ENCODE measurements around the gene TRIM9.
"Not testable (repeated sequence)": the region's sequence is repeated elsewhere in the genome, so short reads cannot be mapped to it uniquely, and the experiment has no call there.

TRIM9 gene

GRCh38 chr14:50943261-50943942, 151.5 kb downstream of the TRIM9 start:
- DNase-seq (ENCODE audit: low read depth in 1 of 2, low spot score in 1 of 2) = peak in 1 of 2 experiments; percentile 44
- TF ChIP-seq JUND (IDR thresholded peaks at IDR 0.05; ENCODE audit: low read depth) = no peak
- in situ Hi-C loops (cut with HindIII; ENCODE audit: low pct_unique_long_range_greater_than_20kb, low sequenced_read_pairs) = no loop called here

- DNase-seq (ENCODE audit: low read depth in 1 of 2, low spot score in 1 of 2); in situ Hi-C loops (cut with HindIII; ENCODE audit: low pct_unique_long_range_greater_than_20kb, low sequenced_read_pairs): not testable (repeated sequence)
These were observed 153.3 kb downstream of the TRIM9 start for GRCh38 chr14:50941638-50942037.

DNA sequence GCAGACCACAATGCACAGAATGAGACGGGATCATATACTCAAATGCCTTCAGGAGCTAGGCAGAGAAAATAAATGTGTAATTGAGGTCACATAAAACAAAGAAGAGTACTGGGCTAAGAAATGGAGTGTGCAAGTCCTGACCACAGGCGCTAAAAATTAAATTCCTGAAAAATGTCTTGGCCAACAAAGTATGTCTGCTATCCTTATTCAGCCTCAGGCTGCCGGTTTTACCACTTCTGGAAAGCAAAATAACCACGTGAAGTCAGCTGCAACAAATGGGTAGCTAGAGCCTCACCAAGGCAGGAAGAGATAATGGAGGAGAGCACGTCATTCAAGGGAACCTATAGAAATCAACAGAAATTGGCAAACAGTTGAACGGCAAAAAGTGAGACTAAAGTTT, 153.8 kb downstream of the TRIM9 start:
- DNase-seq (ENCODE audit: low read depth in 1 of 2, low spot score in 1 of 2) = peak in 1 of 2 experiments; percentile 62
- in situ Hi-C loops (cut with HindIII; ENCODE audit: low pct_unique_long_range_greater_than_20kb, low sequenced_read_pairs) = no loop called here
- TF ChIP-seq JUND (IDR thresholded peaks at IDR 0.05; ENCODE audit: low read depth) = no peak

- no peak for DNase-seq (ENCODE audit: low read depth in 1 of 2, low spot score in 1 of 2)
- in situ Hi-C loops (cut with HindIII; ENCODE audit: low pct_unique_long_range_greater_than_20kb, low sequenced_read_pairs) = no loop called here
- TF ChIP-seq JUND (IDR thresholded peaks at IDR 0.05; ENCODE audit: low read depth) = no peak
These were observed 157.1 kb downstream of the TRIM9 start for GRCh38 chr14:50937800-50938199.

DNA sequence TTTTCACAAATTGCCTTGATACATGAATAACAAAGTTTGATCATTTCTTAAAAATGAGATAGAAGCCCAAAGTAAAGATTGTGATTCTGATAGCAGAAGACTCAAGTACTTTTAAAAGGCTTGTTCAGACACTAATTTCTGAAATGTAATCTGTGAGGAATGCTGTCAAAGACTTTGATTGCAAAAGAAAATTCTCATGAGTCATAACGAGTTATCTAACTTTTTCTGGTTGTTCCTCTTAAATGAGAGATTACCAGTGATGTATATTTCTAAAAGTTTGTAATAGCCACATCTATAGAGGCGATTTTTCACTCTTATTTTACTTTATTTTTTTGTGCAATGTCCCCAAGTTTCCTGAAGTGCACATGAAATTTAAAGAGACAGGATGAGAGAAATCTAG, 157.6 kb downstream of the TRIM9 start:
- in situ Hi-C loops (cut with HindIII; ENCODE audit: low pct_unique_long_range_greater_than_20kb, low sequenced_read_pairs) = no loop called here
- no peak for DNase-seq (ENCODE audit: low read depth in 1 of 2, low spot score in 1 of 2)
- no peak for TF ChIP-seq JUND (IDR thresholded peaks at IDR 0.05; ENCODE audit: low read depth)

DNA sequence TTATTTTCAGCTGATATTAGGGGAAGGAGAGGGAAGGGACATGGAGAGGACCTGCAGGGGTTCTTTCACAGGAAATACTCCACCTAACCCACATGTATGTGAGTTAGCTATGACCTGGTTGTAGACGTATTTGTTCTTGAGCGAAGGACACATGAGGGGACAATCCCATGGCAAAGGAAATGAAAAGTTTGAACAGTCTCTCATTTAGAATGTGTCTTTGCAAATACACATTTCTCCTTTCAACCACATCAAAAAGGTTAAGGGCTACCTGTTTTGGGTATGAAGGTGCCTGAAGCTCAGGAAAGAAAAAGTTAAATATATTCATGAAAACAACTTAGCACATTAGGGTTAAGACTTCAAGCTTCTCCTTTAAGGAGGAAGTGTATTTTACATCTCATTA, 158.0 kb downstream of the TRIM9 start:
- in situ Hi-C loops (cut with HindIII; ENCODE audit: low pct_unique_long_range_greater_than_20kb, low sequenced_read_pairs) = no loop called here
- TF ChIP-seq JUND (IDR thresholded peaks at IDR 0.05; ENCODE audit: low read depth) = no peak
- DNase-seq (ENCODE audit: low read depth in 1 of 2, low spot score in 1 of 2) = no peak

DNA sequence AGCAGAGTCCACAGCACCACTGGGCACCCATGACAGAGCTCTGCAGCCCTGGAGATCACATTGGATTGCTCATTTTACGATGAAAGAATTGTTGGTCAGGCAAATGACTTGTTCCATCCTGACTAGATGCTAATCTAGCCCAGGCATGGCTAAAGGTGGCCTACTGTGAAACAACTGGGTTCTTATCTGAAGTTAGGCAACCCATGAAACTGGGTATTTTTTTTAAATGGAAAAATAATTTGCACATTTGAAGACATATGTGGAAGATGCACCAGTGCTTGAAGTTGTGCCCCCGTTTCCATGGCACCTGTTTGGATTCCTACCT, 158.9 kb downstream of the TRIM9 start:
- no peak for DNase-seq (ENCODE audit: low read depth in 1 of 2, low spot score in 1 of 2)

DNA sequence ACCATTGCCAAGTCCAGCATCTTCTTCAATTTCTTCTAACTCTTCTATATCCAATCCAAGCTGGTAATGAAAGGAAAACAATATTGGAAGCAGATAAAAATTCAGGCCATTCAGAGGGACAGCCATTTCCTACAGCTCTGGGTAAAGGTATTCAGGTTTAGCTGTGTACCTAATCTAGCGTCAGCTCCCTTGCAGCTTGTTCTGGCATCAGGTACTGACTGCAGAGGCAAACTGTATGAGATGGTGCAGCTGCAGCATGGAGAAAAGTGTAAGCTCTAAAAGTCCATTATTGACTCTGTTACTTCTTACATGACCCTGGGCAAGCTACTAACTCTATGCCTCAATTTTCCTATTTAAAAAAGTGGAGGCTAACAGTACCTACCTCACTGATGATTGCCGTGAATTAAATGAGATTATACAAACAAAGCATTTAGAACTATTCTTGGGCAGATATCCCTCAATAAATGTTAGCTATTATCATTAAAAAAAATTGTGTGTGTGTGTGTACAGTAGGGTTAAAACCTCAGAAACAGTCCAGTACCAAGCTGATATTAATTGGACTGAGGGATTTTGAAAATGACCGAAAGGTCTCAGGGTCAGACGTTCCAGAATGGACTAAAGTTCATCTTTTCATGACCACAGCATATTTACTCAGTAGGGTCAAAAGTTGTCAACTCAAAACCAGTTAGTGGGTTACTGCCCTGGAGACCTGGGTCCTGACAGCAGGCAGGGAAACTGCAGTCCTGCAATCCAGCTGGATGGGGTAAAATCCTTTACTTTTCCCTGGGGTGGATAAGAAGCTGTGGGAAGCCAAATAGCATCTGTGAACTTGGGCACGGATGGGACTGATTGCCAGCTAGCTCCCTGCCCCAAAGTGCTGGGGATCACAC, 159.5 kb downstream of the TRIM9 start:
- in situ Hi-C loops (cut with HindIII; ENCODE audit: low pct_unique_long_range_greater_than_20kb, low sequenced_read_pairs) = no loop called here
- no peak for DNase-seq (ENCODE audit: low read depth in 1 of 2, low spot score in 1 of 2)

More for the DNA sequence above, 158.9 kb downstream of the TRIM9 start:
- in situ Hi-C loops (cut with HindIII; ENCODE audit: low pct_unique_long_range_greater_than_20kb, low sequenced_read_pairs) = no loop called here
- TF ChIP-seq JUND (IDR thresholded peaks at IDR 0.05; ENCODE audit: low read depth) = no peak

DNA sequence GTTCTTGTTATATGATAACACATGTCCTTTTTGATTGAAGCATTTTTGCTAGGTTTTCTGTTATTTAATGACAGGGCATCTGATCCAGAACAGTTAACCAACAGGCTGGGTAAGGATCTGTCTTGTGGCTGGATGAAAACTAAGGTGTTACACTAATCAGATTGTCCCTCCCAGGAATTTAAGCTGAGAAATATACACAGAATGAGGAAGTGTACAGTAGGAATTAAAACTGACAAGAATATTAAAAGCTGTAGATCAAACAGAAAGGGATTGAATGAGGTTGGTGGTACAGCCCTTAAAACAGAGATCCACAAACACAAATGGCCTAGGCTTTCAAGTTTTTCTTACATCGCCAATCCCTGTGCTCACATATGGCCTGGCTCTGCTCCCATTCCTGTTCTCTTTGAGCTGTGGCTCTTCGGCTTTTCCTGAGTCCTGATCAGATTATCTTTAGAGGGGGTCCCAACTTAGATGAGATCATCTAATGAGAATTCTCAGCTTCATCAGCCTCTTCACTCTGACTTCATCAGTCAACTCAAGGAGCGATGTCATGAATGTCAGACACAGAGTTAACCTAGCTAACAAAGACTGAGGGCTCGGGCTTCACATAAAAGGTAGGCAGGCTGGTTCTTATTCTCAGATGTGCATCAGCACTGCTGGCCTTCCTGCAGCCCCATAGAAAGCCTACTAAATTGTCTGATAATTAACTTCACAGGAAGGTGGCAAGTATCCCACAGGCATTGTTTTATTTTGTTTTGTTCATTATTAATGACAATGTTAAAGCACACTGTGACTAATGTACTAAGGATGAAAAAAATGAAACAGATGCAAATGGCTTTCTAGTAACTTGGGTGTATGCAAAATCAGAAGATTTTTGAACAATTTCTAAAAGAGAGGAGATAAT, 162.1 kb downstream of the TRIM9 start:
- DNase-seq (ENCODE audit: low read depth in 1 of 2, low spot score in 1 of 2) = peak in 1 of 2 experiments; percentile 65
- no peak for TF ChIP-seq JUND (IDR thresholded peaks at IDR 0.05; ENCODE audit: low read depth)
- in situ Hi-C loops (cut with HindIII; ENCODE audit: low pct_unique_long_range_greater_than_20kb, low sequenced_read_pairs) = no loop called here

More for the DNA sequence above, 159.5 kb downstream of the TRIM9 start:
- no peak for TF ChIP-seq JUND (IDR thresholded peaks at IDR 0.05; ENCODE audit: low read depth)

DNA sequence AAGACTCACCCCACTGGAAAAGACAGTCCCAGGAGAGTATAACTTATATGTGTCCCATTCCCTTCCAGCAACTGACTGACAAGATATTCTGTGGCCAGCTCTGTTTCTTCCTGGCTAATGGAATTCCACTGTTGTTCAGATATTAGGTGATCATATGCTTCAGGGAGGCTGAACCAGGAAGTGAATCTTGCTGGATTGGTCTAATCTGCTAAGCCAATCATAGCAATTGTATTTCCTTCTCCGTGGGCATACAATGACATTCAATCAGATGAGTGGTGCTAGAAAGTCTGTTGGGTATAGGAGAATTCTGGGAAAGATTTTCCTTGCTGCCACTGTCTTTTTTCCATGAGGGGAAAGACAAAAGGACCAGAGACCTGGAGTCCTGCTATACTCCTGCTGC, 162.7 kb downstream of the TRIM9 start:
- in situ Hi-C loops (cut with HindIII; ENCODE audit: low pct_unique_long_range_greater_than_20kb, low sequenced_read_pairs) = no loop called here
- no peak for TF ChIP-seq JUND (IDR thresholded peaks at IDR 0.05; ENCODE audit: low read depth)
- DNase-seq (ENCODE audit: low read depth in 1 of 2, low spot score in 1 of 2) = peak in 1 of 2 experiments; percentile 59

- DNase-seq (ENCODE audit: low read depth in 1 of 2, low spot score in 1 of 2) = no peak
These were observed 163.3 kb downstream of the TRIM9 start for GRCh38 chr14:50931559-50931958.

DNA sequence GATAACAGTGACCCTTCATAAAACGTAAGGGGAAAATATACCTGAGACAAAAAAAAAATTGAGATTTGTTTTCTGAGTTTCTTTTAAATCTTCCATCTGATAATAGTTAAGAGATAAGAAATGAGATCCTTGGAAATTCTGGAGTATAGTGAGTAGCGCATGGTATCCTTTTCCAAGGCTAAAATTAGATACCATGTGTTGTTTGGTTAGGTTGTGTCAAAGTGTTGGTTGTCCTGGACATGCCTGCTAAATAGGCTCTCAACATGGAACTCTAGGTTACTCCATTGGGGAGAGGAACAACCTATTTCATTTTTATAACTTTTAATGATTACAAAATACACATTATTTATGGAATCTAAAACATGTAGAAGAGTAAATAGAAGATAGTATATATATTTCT, 165.4 kb downstream of the TRIM9 start:
- in situ Hi-C loops (cut with HindIII; ENCODE audit: low pct_unique_long_range_greater_than_20kb, low sequenced_read_pairs) = no loop called here
- TF ChIP-seq JUND (IDR thresholded peaks at IDR 0.05; ENCODE audit: low read depth) = no peak
- no peak for DNase-seq (ENCODE audit: low read depth in 1 of 2, low spot score in 1 of 2)

More at GRCh38 chr14:50931559-50931958, 163.3 kb downstream of the TRIM9 start:
- in situ Hi-C loops (cut with HindIII; ENCODE audit: low pct_unique_long_range_greater_than_20kb, low sequenced_read_pairs) = no loop called here
- TF ChIP-seq JUND (IDR thresholded peaks at IDR 0.05; ENCODE audit: low read depth) = no peak
